H1 (cell line): ENCODE data around the gene RREB1. TPM values are rescaled to one million over a fixed set of nuclear protein-coding genes. Genes with fewer than 3 reads are reported as not detected.

Experiments
- CTCF ChIA-PET: fragments of 300-600 bp; sonication (Branson Sonifier 250); formaldehyde crosslinking; loops from one replicate; lab custom pipeline; 2021; ENCODE audit not compliant: partially characterized antibody; lab: Charles Lee
- POLR2A ChIA-PET: fragments of 300-600 bp; sonication (Branson Sonifier 250); formaldehyde crosslinking; loops from one replicate; lab custom pipeline; 2021; ENCODE audit warnings: inconsistent platforms; ENCODE audit not compliant: partially characterized antibody; lab: Charles Lee
- DNase-seq, 2 experiments: peaks; one replicate each; pipeline versions ENCODE4 v3.0.0 to v3.0.0-alpha.2; 2010 to 2022; ENCODE audit warnings: low spot score in 2 of 2, low read depth in 1 of 2, mixed read lengths in 1 of 2
- FAIRE-seq: peaks from 2 replicates; lab custom pipeline; 2011; peaks lifted over from hg19 to GRCh38; lab: Jason Lieb, UNC
- H2AFZ ChIP-seq: 2 replicates; pipeline ENCODE4 v1.8.1; 2012; ENCODE audit warnings: low read length, inconsistent platforms
- H2AK5ac ChIP-seq: 2 replicates; pipeline ENCODE4 v1.6.1; 2013; ENCODE audit warnings: low read depth, low read length
- H2BK120ac ChIP-seq: replicated peaks from 2 replicates; pipeline ENCODE3; 2013; ENCODE audit warnings: low read depth, low read length, inconsistent platforms
- H2BK12ac ChIP-seq: 2 replicates; pipeline ENCODE4 v1.6.1; 2013; ENCODE audit warnings: low read depth, low read length
- H2BK15ac ChIP-seq: 2 replicates; pipeline ENCODE4 v1.6.1; 2013; ENCODE audit warnings: low read length
- H2BK20ac ChIP-seq: 2 replicates; pipeline ENCODE4 v1.6.1; 2013; ENCODE audit warnings: low read length
- H2BK5ac ChIP-seq: 2 replicates; pipeline ENCODE4 v1.6.1; 2013; ENCODE audit warnings: low read depth, low read length
- H3K14ac ChIP-seq: 2 replicates; pipeline ENCODE4 v1.6.1; 2013; ENCODE audit warnings: inconsistent platforms; ENCODE audit not compliant: insufficient read length
- H3K18ac ChIP-seq: 2 replicates; pipeline ENCODE4 v1.6.1; 2013; ENCODE audit warnings: low read length; ENCODE audit errors: extremely low read depth
- H3K23ac ChIP-seq: 2 replicates; pipeline ENCODE4 v1.6.1; 2013; ENCODE audit warnings: inconsistent platforms; ENCODE audit not compliant: insufficient read length
- H3K23me2 ChIP-seq: 2 replicates; pipeline ENCODE4 v1.6.1; 2013; ENCODE audit warnings: low read depth, low read length
- H3K27ac ChIP-seq: 2 replicates; pipeline ENCODE4 v1.6.1; 2011; ENCODE audit warnings: low read depth, low read length, inconsistent platforms
- H3K27me3 ChIP-seq, 4 experiments: replicated peaks in 1 of 4; 1 replicate in 1 of 4; 2 replicates in 3 of 4; pipeline versions ENCODE4 v1.6.1 to v1.8.1; 2011 to 2013; ENCODE audit warnings: low read length in 3 of 4, mild to moderate bottlenecking in 3 of 4, inconsistent platforms in 2 of 4, mixed read lengths in 2 of 4, moderate library complexity in 1 of 4; ENCODE audit not compliant: control insufficient read depth in 3 of 4, insufficient read depth in 3 of 4; ENCODE audit errors: extremely low read depth in 1 of 4
- H3K36me3 ChIP-seq, 4 experiments: 2 replicates each; pipeline versions ENCODE4 v1.6.1 to v1.8.1; 2011 to 2013; ENCODE audit warnings: mild to moderate bottlenecking in 4 of 4, low read length in 3 of 4, moderate library complexity in 2 of 4, control low read depth in 1 of 4, inconsistent platforms in 1 of 4; ENCODE audit not compliant: insufficient read depth in 4 of 4, control insufficient read depth in 2 of 4
- H3K4ac ChIP-seq: replicated peaks from 2 replicates; pipeline ENCODE3; 2013; ENCODE audit warnings: low read length, low read depth, mixed read lengths, inconsistent platforms; ENCODE audit not compliant: insufficient read length
- H3K4me1 ChIP-seq, 4 experiments: replicated peaks in 1 of 4; 1 replicate in 1 of 4; 2 replicates in 3 of 4; pipeline versions ENCODE4 v1.6.1 to v1.8.1; 2011 to 2013; ENCODE audit warnings: low read length in 3 of 4, inconsistent platforms in 2 of 4, mixed read lengths in 1 of 4; ENCODE audit not compliant: insufficient read depth in 4 of 4, control insufficient read depth in 3 of 4
- H3K4me2 ChIP-seq, 2 experiments: 2 replicates each; pipeline versions ENCODE4 v1.6.1 to v1.8.1; 2011 to 2013; ENCODE audit warnings: low read depth in 2 of 2, low read length in 2 of 2, control low read depth in 1 of 2, inconsistent platforms in 1 of 2, mild to moderate bottlenecking in 1 of 2; ENCODE audit not compliant: insufficient read depth in 1 of 2
- H3K4me3 ChIP-seq, 4 experiments: fragments of 200-600, 300-600 bp in 1 of 4; sonication (generic), shearing (Covaris generic), sonication (Bioruptor Twin) in 1 of 4; 2 replicates each; pipeline versions ENCODE4 v1.5.1 to v1.8.1; 2011 to 2016; ENCODE audit warnings: low read length in 4 of 4, low read depth in 3 of 4, control low read depth in 2 of 4, inconsistent platforms in 2 of 4, mild to moderate bottlenecking in 2 of 4, mixed read lengths in 1 of 4, moderate library complexity in 1 of 4; ENCODE audit not compliant: insufficient read depth in 2 of 4; ENCODE audit errors: extremely low read depth in 1 of 4
- H3K56ac ChIP-seq: replicated peaks from 2 replicates; pipeline ENCODE3; 2013; ENCODE audit warnings: low read depth, mild to moderate bottlenecking, mixed read lengths, low read length, inconsistent platforms; ENCODE audit not compliant: insufficient read length
- H3K79me1 ChIP-seq: 2 replicates; pipeline ENCODE4 v1.6.1; 2013; ENCODE audit warnings: low read depth, low read length, control low read depth
- H3K79me2 ChIP-seq, 2 experiments: 2 replicates each; pipeline versions ENCODE4 v1.6.1 to v1.8.1; 2012 to 2013; ENCODE audit warnings: low read length in 2 of 2, mild to moderate bottlenecking in 2 of 2, inconsistent platforms in 1 of 2; ENCODE audit not compliant: insufficient read depth in 2 of 2, control insufficient read depth in 1 of 2
- H3K9ac ChIP-seq, 4 experiments: replicated peaks in 1 of 4; 1 replicate in 1 of 4; 2 replicates in 3 of 4; pipeline versions ENCODE4 v1.6.1 to v1.8.1; 2011 to 2013; ENCODE audit warnings: low read depth in 3 of 4, low read length in 3 of 4, control low read depth in 2 of 4, mild to moderate bottlenecking in 2 of 4, moderate library complexity in 2 of 4, inconsistent platforms in 1 of 4; ENCODE audit errors: extremely low read depth in 1 of 4
- H3K9me3 ChIP-seq, 2 experiments: 2 replicates each; pipeline versions ENCODE4 v1.6.1 to v1.8.1; 2012 to 2013; ENCODE audit warnings: mild to moderate bottlenecking in 2 of 2, moderate library complexity in 2 of 2, control low read depth in 1 of 2, inconsistent platforms in 1 of 2, low read depth in 1 of 2, low read length in 1 of 2, mixed read lengths in 1 of 2; ENCODE audit not compliant: insufficient read depth in 2 of 2
- H4K20me1 ChIP-seq, 2 experiments: replicated peaks in 1 of 2; 2 replicates each; pipeline versions ENCODE3 to v1.8.1; 2011 to 2013; ENCODE audit warnings: inconsistent platforms in 2 of 2, low read length in 2 of 2, mild to moderate bottlenecking in 1 of 2; ENCODE audit not compliant: insufficient read depth in 2 of 2, control insufficient read depth in 1 of 2
- H4K5ac ChIP-seq: 2 replicates; pipeline ENCODE4 v1.6.1; 2013; ENCODE audit warnings: low read length, low read depth, mixed read lengths, inconsistent platforms; ENCODE audit not compliant: insufficient read length
- H4K8ac ChIP-seq: 2 replicates; pipeline ENCODE4 v1.8.0; 2013; ENCODE audit warnings: mild to moderate bottlenecking, moderate library complexity, low read length, inconsistent platforms; ENCODE audit not compliant: insufficient read depth; ENCODE audit errors: extremely low read depth
- H4K91ac ChIP-seq: replicated peaks from 2 replicates; pipeline ENCODE3; 2013; ENCODE audit warnings: low read length, mixed read lengths, inconsistent platforms; ENCODE audit not compliant: insufficient read length
- JUND ChIP-seq: IDR thresholded peaks from 2 replicates; pipeline ENCODE4 v1.6.1; 2011; ENCODE audit warnings: mild to moderate bottlenecking, improper control_type of control experiment, low read length
- POLR2AphosphoS5 ChIP-seq: IDR thresholded peaks from 2 replicates; pipeline ENCODE4 v1.6.1; 2011; ENCODE audit warnings: low read depth, low read length
- TAF7 ChIP-seq: optimal IDR thresholded peaks from 2 replicates; pipeline ENCODE3; 2011; ENCODE audit warnings: low read depth, mild to moderate bottlenecking, inconsistent platforms, low read length, moderate library complexity, borderline replicate concordance
- WGBS, 2 experiments: shearing (Covaris generic) in 1 of 2; methylation state at CpG; one replicate each; pipeline versions ENCODE4 v1.1.6 to v1.1.7; 2013 to 2015; ENCODE audit warnings: low lambda C conversion rate in 2 of 2, mixed read lengths in 2 of 2, inconsistent platforms in 1 of 2, low coverage in 1 of 2, missing lambda C conversion rate in 1 of 2; ENCODE audit not compliant: insufficient replicate concordance in 2 of 2, insufficient coverage in 1 of 2, insufficient read length in 1 of 2; ENCODE audit errors: extremely low coverage in 1 of 2, missing lambda C conversion rate in 1 of 2; 5-methylcytosine and 5-hydroxymethylcytosine counted together
- polyA plus RNA-seq, 7 experiments: library from polyadenylated mRNA; depleted of rRNA in 3 of 7; stranded (reverse) in 5 of 7; unstranded in 2 of 7; fragments of >200 nt in 5 of 7; fragments of 200-250 nt in 2 of 7; gene quantifications; 1 replicate in 5 of 7; 2 replicates in 1 of 7; 4 replicates in 1 of 7; pipeline versions ENCODE4 v1.2.1 to v1.2.3, GENCODE V29; 2011 to 2013; ENCODE audit warnings: missing spikeins in 2 of 7, mixed read lengths in 2 of 7
- total RNA-seq: library from RNA; stranded (reverse); fragmentation: NEBNext Ultra II Directional; extraction: Animal tissue kit (Norgen Biotek cat#: 25700); gene quantifications from 2 replicates; pipeline ENCODE4 v1.2.1, GENCODE V29; 2021

RREB1 gene
- total and polyA plus RNA-seq, 2 of the 8 experiments (the other 6 are each of a cell fraction or from before 2014, with no cell fraction given): 3.9 to 34.7 TPM

GRCh38 chr6:7185561-7185960 is 77.8 kb downstream of the RREB1 start:
- no peak for DNase-seq
- no peaks in the 10 kb centered on the region for H3K27me3 ChIP-seq
- H4K20me1 ChIP-seq: no peaks in the 10 kb centered on the region
- H3K9ac ChIP-seq: no peak overlapping the region
- CTCF ChIA-PET: interaction anchor here (1.0 to 2.0 kb wide), 2 partner anchors 19 to 53 kb away, joined by 3 to 6 read pairs; no protein-coding TSS in a partner anchor
- H2BK12ac ChIP-seq: no peak overlapping the region
- H3K56ac ChIP-seq: no peak overlapping the region
- H3K9me3 ChIP-seq: no peaks in the 10 kb centered on the region
- H3K18ac ChIP-seq: no peak overlapping the region
- POLR2A ChIA-PET: no interaction called here
- H3K4me1 ChIP-seq: no peaks in the 10 kb centered on the region
- H3K4me2 ChIP-seq: no peak overlapping the region
- no peak overlapping the region for H2BK120ac ChIP-seq
- no peak overlapping the region for H3K14ac ChIP-seq
- H3K4ac ChIP-seq: no peak overlapping the region
- H3K23me2 ChIP-seq: no peaks in the 10 kb centered on the region
- no peak for FAIRE-seq
- no peaks in the 10 kb centered on the region; a peak in 1 of 4 replicates for H3K79me2 ChIP-seq
- WGBS, 2 experiments: 86% methylated on average over 4 of the region's 4 CpGs; no CpG with 5 or more reads in 1 of the 2 experiments
- H3K27ac ChIP-seq: no peak overlapping the region
- no peak for TF ChIP-seq POLR2AphosphoS5
- TF ChIP-seq TAF7: no peak
- TF ChIP-seq JUND: no peak
- no peak overlapping the region for H2AK5ac ChIP-seq
- H3K23ac ChIP-seq: no peak overlapping the region
- peaks cover 0 to 24% (median 4%) of the 10 kb centered on the region in 4 experiments; a peak in 6 of 8 replicates for H3K36me3 ChIP-seq
- no peak overlapping the region for H2AFZ ChIP-seq
- no peak overlapping the region for H2BK5ac ChIP-seq
- H4K5ac ChIP-seq: no peak overlapping the region
- H4K8ac ChIP-seq: no peak overlapping the region
- peaks cover 2% of the 10 kb centered on the region; the same call in 1 of the 2 replicates for H3K79me1 ChIP-seq
- H4K91ac ChIP-seq: no peak overlapping the region
- no peak overlapping the region for H3K4me3 ChIP-seq
- no peak overlapping the region for H2BK20ac ChIP-seq
- H2BK15ac ChIP-seq: no peak overlapping the region
